OCI-LY3 (cell line): ENCODE measurements around the gene KDM2A.

Experiments used
- CTCF ChIP-seq: fragments of 200-600, 300-600 bp; sonication (generic); IDR thresholded peaks from 2 replicates; pipeline ENCODE4 v1.5.1; 2014; ENCODE audit warnings: antibody characterized with exemption, low read length, low read depth
- EZH2phosphoT487 ChIP-seq: fragments of 200-600 bp; shearing (Covaris generic); IDR thresholded peaks from 2 replicates; pipeline ENCODE4 v1.6.1; 2018; ENCODE audit warnings: antibody characterized with exemption, mixed run types, low read depth

- TF ChIP-seq CTCF: no peak
- TF ChIP-seq EZH2phosphoT487: no peak
These were observed 136.8 kb downstream of the KDM2A start for GRCh38 chr11:67255864-67256263.
